GM12878 (cell line): ENCODE measurements around the gene INCA1. TPM values are rescaled to one million over a fixed set of nuclear protein-coding genes. Genes with fewer than 3 reads are reported as not detected.

ENCODE experiments used
- ATF7 ChIP-seq: fragments of 450-650 bp; IDR thresholded peaks from 2 replicates; pipeline ENCODE4 v1.6.1; 2016; ENCODE audit warnings: low read depth, mild to moderate bottlenecking
- ETV6 ChIP-seq, 2 experiments: fragments of 450-650 bp in 1 of 2; IDR thresholded peaks in 1 of 2; conservative IDR thresholded peaks in 1 of 2; 2 replicates each; pipeline ENCODE4 v1.6.1; 2014; ENCODE audit warnings: antibody characterized with exemption in 1 of 2, borderline replicate concordance in 1 of 2, low read depth in 1 of 2, mild to moderate bottlenecking in 1 of 2, moderate library complexity in 1 of 2
- EZH2 ChIP-seq: IDR thresholded peaks from 2 replicates; pipeline ENCODE4 v1.6.1; 2012; ENCODE audit warnings: low read depth, mild to moderate bottlenecking, control low read depth, inconsistent platforms, low read length, borderline replicate concordance; ENCODE audit not compliant: control insufficient read depth
- FOXM1 ChIP-seq: IDR thresholded peaks from 2 replicates; pipeline ENCODE4 v1.6.1; 2012; ENCODE audit warnings: low read depth, mild to moderate bottlenecking, inconsistent platforms, low read length, moderate library complexity
- NFIC ChIP-seq: IDR thresholded peaks from 2 replicates; pipeline ENCODE4 v1.6.1; 2012; ENCODE audit warnings: low read depth, mild to moderate bottlenecking, inconsistent platforms, low read length, moderate library complexity
- SMAD5 ChIP-seq: IDR thresholded peaks from 2 replicates; pipeline ENCODE4 v1.6.1; 2016; ENCODE audit warnings: antibody characterized with exemption, low read depth
- ZNF217 ChIP-seq: fragments of 450-650 bp; IDR thresholded peaks from 2 replicates; pipeline ENCODE4 v1.6.1; 2017; ENCODE audit warnings: antibody characterized with exemption, mild to moderate bottlenecking
- polyA plus RNA-seq, 11 experiments: library from polyadenylated mRNA; depleted of rRNA in 4 of 11; unstranded in 6 of 11; stranded (reverse) in 5 of 11; fragments of >200 nt; fragmentation: Nextera tagmentation in 4 of 11; fragmentation: Illumina TruSeq in 1 of 11; extraction: Ambion mirVana in 4 of 11; extraction: Trizol in 1 of 11; gene quantifications; 1 replicate in 1 of 11; 2 replicates in 10 of 11; pipeline versions ENCODE4 v1.2.1 to v1.2.3, GENCODE V29; 2011 to 2016; ENCODE audit warnings: inconsistent platforms in 2 of 11, missing spikeins in 2 of 11, low read depth in 1 of 11
- total RNA-seq, 4 experiments: library from RNA; depleted of rRNA in 3 of 4; stranded (reverse); fragments of >200 nt in 3 of 4; fragmentation: Illumina TruSeq in 1 of 4; extraction: Trizol in 1 of 4; gene quantifications; 2 replicates each; pipeline versions ENCODE4 v1.2.1 to v1.2.3, GENCODE V29; 2013 to 2021
- TF ChIP-seq, protein P1 (sequence below): IDR thresholded peaks from 2 replicates; pipeline ENCODE4 v1.6.1; 2012; ENCODE audit warnings: mild to moderate bottlenecking, low read depth, low read length
- TF ChIP-seq, protein P2 (sequence below): fragments of 450-650 bp; IDR thresholded peaks from 2 replicates; pipeline ENCODE4 v1.6.1; 2014; ENCODE audit warnings: mild to moderate bottlenecking

The INCA1 gene
- total and polyA plus RNA-seq, 10 of the 15 experiments (the other 5 are each of a cell fraction or from before 2014, with no cell fraction given): 0.19 to 1.8 (median 0.45) TPM

DNA sequence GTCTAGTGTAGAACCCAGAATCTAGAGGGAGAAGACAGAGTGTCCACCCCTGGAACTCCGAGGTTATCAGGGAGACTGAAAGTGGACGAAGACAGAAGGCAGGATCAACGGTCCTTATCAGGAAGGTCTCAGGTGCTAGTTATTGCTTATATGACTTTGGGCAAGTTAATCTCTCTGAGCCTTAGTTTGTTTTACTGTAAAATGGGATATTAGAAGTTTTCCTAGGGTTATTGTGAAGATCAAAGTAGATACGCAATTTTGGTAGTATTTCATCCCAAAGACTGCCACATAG, 56.1 kb downstream of the INCA1 start (continued):
- TF ChIP-seq, protein P1, sequence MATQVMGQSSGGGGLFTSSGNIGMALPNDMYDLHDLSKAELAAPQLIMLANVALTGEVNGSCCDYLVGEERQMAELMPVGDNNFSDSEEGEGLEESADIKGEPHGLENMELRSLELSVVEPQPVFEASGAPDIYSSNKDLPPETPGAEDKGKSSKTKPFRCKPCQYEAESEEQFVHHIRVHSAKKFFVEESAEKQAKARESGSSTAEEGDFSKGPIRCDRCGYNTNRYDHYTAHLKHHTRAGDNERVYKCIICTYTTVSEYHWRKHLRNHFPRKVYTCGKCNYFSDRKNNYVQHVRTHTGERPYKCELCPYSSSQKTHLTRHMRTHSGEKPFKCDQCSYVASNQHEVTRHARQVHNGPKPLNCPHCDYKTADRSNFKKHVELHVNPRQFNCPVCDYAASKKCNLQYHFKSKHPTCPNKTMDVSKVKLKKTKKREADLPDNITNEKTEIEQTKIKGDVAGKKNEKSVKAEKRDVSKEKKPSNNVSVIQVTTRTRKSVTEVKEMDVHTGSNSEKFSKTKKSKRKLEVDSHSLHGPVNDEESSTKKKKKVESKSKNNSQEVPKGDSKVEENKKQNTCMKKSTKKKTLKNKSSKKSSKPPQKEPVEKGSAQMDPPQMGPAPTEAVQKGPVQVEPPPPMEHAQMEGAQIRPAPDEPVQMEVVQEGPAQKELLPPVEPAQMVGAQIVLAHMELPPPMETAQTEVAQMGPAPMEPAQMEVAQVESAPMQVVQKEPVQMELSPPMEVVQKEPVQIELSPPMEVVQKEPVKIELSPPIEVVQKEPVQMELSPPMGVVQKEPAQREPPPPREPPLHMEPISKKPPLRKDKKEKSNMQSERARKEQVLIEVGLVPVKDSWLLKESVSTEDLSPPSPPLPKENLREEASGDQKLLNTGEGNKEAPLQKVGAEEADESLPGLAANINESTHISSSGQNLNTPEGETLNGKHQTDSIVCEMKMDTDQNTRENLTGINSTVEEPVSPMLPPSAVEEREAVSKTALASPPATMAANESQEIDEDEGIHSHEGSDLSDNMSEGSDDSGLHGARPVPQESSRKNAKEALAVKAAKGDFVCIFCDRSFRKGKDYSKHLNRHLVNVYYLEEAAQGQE: no peak
- no peak for TF ChIP-seq NFIC
- no peak for TF ChIP-seq ZNF217
- TF ChIP-seq EZH2: no peak
- TF ChIP-seq, protein P2, sequence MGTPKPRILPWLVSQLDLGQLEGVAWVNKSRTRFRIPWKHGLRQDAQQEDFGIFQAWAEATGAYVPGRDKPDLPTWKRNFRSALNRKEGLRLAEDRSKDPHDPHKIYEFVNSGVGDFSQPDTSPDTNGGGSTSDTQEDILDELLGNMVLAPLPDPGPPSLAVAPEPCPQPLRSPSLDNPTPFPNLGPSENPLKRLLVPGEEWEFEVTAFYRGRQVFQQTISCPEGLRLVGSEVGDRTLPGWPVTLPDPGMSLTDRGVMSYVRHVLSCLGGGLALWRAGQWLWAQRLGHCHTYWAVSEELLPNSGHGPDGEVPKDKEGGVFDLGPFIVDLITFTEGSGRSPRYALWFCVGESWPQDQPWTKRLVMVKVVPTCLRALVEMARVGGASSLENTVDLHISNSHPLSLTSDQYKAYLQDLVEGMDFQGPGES: no peak
- TF ChIP-seq SMAD5: no peak
- TF ChIP-seq ETV6 (conservative IDR thresholded peaks at IDR 0.05 in 1 of 2, IDR thresholded peaks at IDR 0.05 in 1 of 2; ENCODE audit: borderline replicate concordance in 1 of 2, low read depth in 1 of 2): no peak
- TF ChIP-seq FOXM1: no peak
- TF ChIP-seq ATF7: no peak
